HG03575 (cell line): ENCODE measurements around the gene CARD11.
"Not testable (repeated sequence)": the region's sequence is repeated elsewhere in the genome, so short reads cannot be mapped to it uniquely, and the experiment has no call there.

Experiments used
- ATAC-seq: cut with Tn5 transposase; IDR thresholded peaks from one replicate; pipeline ENCODE4 v1.9.1; 2021; ENCODE audit not compliant: unreplicated experiment, insufficient number of reproducible peaks, low FRiP score; ENCODE audit errors: extremely low read depth

The CARD11 gene

DNA sequence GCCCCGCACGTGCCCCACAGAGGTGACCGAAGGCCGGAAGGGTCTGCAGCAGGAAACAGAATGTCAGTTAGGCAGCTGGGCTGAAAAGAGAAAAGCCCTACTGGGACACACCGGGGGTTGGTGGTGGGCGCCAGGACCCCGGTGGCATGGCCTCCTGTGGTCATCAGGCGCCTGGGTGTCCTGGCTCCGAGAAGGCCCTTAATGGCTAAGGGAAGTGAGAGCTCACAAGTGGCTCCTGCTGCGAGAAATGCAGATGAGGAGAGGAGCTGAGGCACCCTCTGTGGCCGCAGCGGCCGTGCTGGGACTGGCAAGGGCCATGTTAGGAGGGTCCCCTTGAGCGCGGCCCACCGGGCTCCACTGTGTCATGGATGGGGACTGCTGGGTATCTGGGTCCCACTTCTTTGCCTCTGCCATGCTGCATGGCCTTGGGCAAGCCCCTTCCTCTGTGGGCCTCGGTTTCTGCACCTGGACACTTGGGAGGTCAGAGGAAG is 120.3 kb downstream of the CARD11 start:
- ATAC-seq, result no peak

- no peak for ATAC-seq
Observed at GRCh38 chr7:2922866-2923265, 120.8 kb downstream of the CARD11 start.

DNA sequence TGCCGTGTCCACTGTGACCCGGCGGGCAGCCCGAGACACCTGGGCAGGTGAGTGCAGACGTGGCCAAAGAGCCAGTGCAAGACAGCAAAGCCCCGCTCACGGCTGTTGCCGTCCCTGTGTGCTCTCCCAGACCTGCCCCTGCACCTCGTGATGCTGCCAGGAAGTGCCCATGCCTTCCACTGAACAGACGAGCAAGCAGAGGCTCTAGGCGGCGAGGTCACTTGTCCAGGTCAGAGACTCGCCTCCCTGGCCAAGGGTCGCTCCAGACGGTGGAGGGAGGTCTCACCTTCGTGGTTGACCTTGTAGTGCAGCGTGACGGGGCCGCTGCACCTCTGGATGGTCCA is 121.3 kb downstream of the CARD11 start:
- no peak for ATAC-seq

GRCh38 chr7:2921653-2922347 is 121.9 kb downstream of the CARD11 start:
- ATAC-seq, result no peak

DNA sequence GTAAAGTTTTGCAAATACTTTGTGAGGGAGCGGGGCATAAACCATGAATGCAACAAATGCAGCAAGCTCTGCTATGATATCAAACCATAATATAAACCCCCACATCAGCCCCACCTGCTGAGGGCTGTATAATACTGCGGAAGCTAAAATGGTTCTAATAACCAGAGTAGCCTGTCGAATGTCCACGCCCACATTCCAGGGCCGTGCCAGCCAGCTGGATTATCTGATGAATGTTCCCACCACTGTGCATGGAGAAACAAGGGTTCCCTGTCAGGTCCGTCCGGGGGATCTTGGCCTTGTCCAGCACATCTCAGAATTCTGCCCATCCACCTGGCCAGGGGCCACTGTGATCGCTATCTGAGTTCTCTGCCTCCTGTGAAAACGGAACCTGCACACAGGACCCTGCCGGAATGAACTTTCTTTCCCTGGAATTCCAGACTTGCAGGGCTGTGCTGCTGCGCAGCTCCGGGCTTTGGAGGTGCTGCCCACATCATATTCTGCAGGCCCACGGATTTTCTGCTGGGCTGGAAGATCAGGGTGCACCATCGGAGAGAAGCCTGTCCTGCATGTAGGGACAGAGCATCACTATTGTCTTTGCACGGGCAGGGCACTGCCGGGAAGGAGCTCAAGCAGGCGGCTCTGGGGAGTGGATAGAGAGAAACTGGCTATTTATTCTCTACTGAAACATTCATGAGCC is 122.6 kb downstream of the CARD11 start:
- no peak for ATAC-seq

DNA sequence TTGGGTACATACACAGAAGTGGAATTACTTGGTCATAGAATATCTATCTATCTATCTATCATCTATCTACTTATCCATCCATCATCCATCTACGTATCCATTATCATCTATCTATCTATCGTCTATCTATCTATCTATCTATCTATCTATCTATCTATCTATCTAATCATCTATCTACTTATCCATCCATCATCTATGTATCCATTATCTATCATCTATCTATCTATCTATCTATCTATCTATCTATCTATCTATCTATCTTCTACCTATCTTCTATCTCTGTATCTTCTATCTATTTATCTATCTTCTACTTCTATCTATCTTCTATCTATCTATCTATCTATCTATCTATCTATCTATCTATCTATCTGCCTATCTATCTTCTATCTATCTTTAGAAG is 123.2 kb downstream of the CARD11 start:
- not testable (repeated sequence) for ATAC-seq

DNA sequence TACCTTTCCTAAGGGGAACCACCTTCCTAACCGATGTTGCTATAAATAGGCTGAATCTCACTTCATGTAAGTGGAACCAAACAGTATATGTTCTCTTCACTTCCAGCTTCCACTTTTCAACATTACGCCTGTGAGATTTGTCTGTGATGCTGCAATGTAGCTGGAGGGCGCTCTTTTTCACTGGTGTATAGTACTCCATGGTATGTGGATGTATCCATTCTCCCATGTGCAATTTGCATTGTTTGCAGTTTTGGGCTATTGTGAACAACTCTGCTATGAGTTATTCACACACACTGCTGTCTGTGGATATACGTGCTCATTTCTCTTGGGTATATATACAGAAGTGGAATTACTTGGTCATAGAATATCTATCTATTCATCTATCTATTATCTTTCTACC is 123.6 kb downstream of the CARD11 start:
- no peak for ATAC-seq

DNA sequence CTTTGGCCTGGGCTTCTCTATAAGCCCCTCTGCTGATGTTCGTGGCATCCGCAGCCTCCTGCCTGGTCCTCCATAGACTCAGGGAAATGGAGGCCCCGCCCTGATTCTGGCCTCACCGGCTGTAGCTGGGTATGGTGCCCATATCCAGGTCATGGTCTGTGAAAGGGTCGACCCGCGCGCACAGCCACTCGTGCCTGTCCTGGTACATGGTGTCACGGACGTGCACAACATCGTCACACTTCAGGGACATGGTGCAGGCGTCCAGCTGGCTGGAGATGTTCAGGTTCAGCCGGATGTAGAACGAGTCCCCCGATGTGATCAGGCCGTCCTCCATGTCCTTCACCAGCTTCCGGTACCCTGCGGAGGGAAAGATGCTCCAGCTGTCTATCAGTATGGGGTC is 124.4 kb downstream of the CARD11 start:
- ATAC-seq, result no peak

DNA sequence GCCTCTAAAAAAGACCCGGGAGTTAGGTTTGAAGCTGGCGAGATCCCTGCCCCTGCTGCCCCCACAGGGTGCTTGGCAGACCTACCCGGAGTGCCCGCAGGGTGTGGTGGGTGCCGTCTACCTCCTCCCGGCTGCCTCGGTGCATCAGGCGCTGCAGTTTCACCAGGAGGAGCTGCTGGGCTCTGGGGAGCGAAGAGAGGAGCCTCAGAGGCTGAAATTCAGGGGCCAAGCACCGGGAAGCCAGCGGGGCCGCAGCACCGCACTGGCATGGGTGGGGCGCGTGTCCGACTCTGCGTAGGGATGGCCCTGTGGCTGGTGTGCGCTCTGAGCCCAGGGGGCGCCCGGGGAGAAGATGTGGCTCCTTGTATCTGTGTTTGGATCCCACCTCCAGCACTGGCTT is 125.3 kb downstream of the CARD11 start:
- ATAC-seq, result no peak

DNA sequence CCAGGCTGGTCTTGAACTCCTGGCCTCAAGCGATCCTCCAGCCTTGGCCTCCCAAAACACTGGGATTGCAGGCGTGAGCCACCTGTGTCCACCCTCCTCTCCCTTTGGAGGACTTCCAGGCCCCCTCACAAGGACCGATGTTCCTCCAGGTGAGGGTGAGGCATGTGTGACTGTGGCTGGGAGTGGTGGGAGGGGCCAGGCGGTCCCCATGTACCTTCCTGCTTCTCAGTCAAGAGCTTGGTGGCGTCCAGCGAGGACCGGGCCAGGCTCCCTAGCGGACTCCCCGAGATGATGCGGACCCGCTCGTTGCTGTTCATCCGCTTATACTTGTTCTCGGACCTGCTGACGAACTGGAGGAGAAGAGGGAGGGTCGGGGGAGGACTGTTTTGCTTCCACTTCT is 128.6 kb downstream of the CARD11 start:
- ATAC-seq, result no peak

GRCh38 chr7:2913760-2914387 is 129.8 kb downstream of the CARD11 start:
- no peak for ATAC-seq

- ATAC-seq, result no peak
Observed at GRCh38 chr7:2912684-2913439, 130.8 kb downstream of the CARD11 start.

DNA sequence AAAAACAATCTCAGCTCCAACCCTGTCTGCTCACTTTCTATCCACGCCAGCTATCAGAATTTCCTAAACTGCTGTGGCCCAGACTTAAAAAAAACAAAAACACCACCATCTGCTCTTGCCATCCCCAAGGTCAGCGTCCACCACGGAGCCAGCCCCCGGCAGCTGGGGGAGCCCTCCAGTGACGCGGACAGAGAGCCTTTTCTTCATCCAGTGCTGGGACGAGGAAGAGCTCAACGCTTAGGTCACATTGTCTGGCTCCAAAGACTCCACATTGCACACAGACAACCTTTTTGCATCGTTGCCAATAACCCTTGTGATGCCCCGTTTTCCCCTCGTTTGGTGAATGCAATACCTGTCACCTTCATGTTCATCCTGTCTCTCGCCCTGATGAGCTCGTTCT is 132.2 kb downstream of the CARD11 start:
- ATAC-seq, result no peak

- ATAC-seq, result no peak
Observed at GRCh38 chr7:2909471-2910039, 134.1 kb downstream of the CARD11 start.

GRCh38 chr7:2909043-2909442 is 134.6 kb downstream of the CARD11 start:
- ATAC-seq, result no peak

GRCh38 chr7:2908103-2908683 is 135.5 kb downstream of the CARD11 start:
- no peak for ATAC-seq

DNA sequence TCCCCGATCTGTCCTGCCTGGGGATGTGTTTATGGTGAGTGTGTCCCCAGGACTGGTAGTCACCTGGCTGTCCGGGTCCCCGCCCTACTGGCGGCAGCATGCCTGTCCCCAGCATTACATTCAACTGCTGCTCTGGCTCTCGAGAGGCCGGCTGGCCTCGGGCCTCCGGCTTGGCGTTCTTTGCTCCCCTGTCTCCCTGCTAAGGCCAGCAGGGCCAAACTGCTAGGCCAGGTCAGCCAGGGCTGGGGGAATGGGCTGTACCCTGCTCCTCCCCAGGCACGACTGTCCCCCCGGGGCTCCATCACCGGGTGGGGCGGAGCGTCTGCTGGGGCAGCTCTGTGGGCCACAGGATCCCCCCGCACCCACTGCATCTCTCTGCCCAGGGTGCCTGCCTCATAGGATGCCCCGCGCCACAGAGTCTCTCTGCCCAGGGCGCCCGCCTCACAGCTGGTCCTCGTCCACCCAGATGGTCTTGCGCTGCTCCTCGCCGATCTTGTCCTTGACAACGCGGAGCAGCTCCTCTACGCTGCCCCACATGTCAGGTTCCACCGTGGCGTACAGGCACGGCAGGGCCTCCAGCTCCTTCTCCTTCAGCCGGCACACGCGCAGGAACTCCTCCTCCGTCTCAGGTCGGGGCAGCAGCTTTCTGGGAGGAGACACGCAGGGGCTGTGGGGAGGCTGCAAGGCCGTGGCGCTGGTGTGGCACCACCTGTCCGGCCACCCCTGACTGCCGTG is 137.3 kb downstream of the CARD11 start:
- no peak for ATAC-seq

GRCh38 chr7:2905500-2905899 is 138.2 kb downstream of the CARD11 start:
- ATAC-seq, result no peak
